Endodermal cell (in vitro differentiated cells): ENCODE measurements around the gene APBA1. TPM values are rescaled to one million over a fixed set of nuclear protein-coding genes. Genes with fewer than 3 reads are reported as not detected.

Source experiments
- DNase-seq: peaks from one replicate; pipeline ENCODE4 v3.0.0-alpha.2; 2017
- H3K27ac ChIP-seq: 2 replicates; pipeline ENCODE4 v1.5.1; 2013; ENCODE audit warnings: mild to moderate bottlenecking, low read depth, low read length, moderate library complexity
- H3K27me3 ChIP-seq: 2 replicates; pipeline ENCODE4 v1.6.1; 2013; ENCODE audit warnings: mild to moderate bottlenecking, low read length, moderate library complexity; ENCODE audit not compliant: insufficient read depth, control insufficient read depth, poor library complexity, severe bottlenecking
- H3K36me3 ChIP-seq: 2 replicates; pipeline ENCODE4 v1.7.0; 2013; ENCODE audit warnings: mild to moderate bottlenecking, low read length, moderate library complexity; ENCODE audit not compliant: control insufficient read depth, insufficient read depth
- H3K4me1 ChIP-seq: one replicate; pipeline ENCODE4 v1.7.0; 2013; ENCODE audit warnings: low read length; ENCODE audit not compliant: control insufficient read depth, insufficient read depth
- H3K4me3 ChIP-seq: 2 replicates; pipeline ENCODE4 v1.5.1; 2013; ENCODE audit warnings: mild to moderate bottlenecking, low read length, moderate library complexity
- H3K9ac ChIP-seq: 2 replicates; pipeline ENCODE4 v1.6.1; 2013; ENCODE audit warnings: mild to moderate bottlenecking, low read length, moderate library complexity; ENCODE audit not compliant: poor library complexity, severe bottlenecking; ENCODE audit errors: extremely low read depth
- H3K9me3 ChIP-seq: 2 replicates; pipeline ENCODE4 v1.6.1; 2013; ENCODE audit warnings: mild to moderate bottlenecking, low read length, moderate library complexity; ENCODE audit not compliant: control insufficient read depth
- H3K27ac Mint-ChIP-seq: 2 replicates; pipeline ENCODE4 v1.8.0; 2020; ENCODE audit warnings: mixed read lengths
- H3K27me3 Mint-ChIP-seq: 2 replicates; pipeline ENCODE4 v1.8.0; 2021; ENCODE audit warnings: mild to moderate bottlenecking, mixed read lengths; ENCODE audit not compliant: insufficient read depth
- H3K36me3 Mint-ChIP-seq: 2 replicates; pipeline ENCODE4 v1.8.0; 2020; ENCODE audit warnings: low read depth, mixed read lengths
- H3K4me1 Mint-ChIP-seq: 2 replicates; pipeline ENCODE4 v1.8.0; 2020; ENCODE audit warnings: mixed read lengths
- H3K4me3 Mint-ChIP-seq: 2 replicates; pipeline ENCODE4 v1.8.0; 2020; ENCODE audit warnings: mild to moderate bottlenecking, moderate library complexity, mixed read lengths
- H3K9me3 Mint-ChIP-seq: 2 replicates; pipeline ENCODE4 v1.8.0; 2020; ENCODE audit warnings: mild to moderate bottlenecking, mixed read lengths
- CTCF ChIP-seq: fragments of 200-600 bp; sonication (generic); conservative IDR thresholded peaks from 2 replicates; pipeline ENCODE4 v1.5.0; 2021; ENCODE audit warnings: antibody characterized with exemption, mild to moderate bottlenecking
- WGBS, 2 experiments: methylation state at CpG; one replicate each; pipeline versions ENCODE4 v1.1.5 to v1.1.7; 2013; ENCODE audit warnings: missing lambda C conversion rate in 2 of 2, mixed read lengths in 1 of 2; ENCODE audit not compliant: insufficient coverage in 1 of 2, insufficient read length in 1 of 2; 5-methylcytosine and 5-hydroxymethylcytosine counted together
- total RNA-seq, 2 donors: library from RNA; stranded (reverse); fragmentation: NEBNext Ultra II Directional in 1 of 2; extraction: Animal tissue kit (Norgen Biotek cat#: 25700) in 1 of 2; gene quantifications; 2 replicates in 1 of 2; 3 replicates in 1 of 2; pipeline ENCODE4 v1.2.1, GENCODE V29; 2021

Gene APBA1
- total RNA-seq, 2 donors from 2014 or later = 0.51 to 0.75 TPM

DNA sequence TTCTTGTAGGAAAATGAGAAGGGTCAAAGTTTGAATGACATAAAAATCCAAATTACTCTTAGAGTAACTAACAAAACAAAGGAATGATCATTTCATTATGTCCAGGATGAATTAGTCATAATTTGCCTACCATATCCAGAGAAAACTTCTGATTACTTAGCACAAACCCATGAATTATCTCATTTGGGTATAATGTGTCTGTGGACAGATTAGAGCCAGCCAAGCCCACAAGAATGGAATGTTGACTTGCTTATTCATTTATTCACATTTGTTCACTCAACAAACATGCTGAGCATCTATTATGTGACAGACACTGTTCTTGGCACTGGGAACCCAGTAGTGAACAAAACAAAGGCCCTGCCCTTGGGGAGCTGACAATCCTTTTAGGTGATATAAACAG is 87.4 kb downstream of the APBA1 start:
- peaks cover 4% of the 10 kb centered on the region for H3K4me1 ChIP-seq
- DNase-seq = no peak
- peaks cover 94% of the 10 kb centered on the region for H3K27me3 Mint-ChIP-seq
- H3K27me3 ChIP-seq = peaks cover 78% of the 10 kb centered on the region
- no peaks in the 10 kb centered on the region for H3K9me3 ChIP-seq
- no peak overlapping the region for H3K4me3 Mint-ChIP-seq
- H3K9ac ChIP-seq = no peak overlapping the region
- no peak overlapping the region for H3K27ac Mint-ChIP-seq
- TF ChIP-seq CTCF = no peak
- no peak overlapping the region for H3K27ac ChIP-seq
- H3K4me3 ChIP-seq = no peak overlapping the region
- H3K36me3 ChIP-seq = no peaks in the 10 kb centered on the region
- H3K4me1 Mint-ChIP-seq = peaks cover 25% of the 10 kb centered on the region
- H3K36me3 Mint-ChIP-seq = no peaks in the 10 kb centered on the region
- no peaks in the 10 kb centered on the region for H3K9me3 Mint-ChIP-seq

DNA sequence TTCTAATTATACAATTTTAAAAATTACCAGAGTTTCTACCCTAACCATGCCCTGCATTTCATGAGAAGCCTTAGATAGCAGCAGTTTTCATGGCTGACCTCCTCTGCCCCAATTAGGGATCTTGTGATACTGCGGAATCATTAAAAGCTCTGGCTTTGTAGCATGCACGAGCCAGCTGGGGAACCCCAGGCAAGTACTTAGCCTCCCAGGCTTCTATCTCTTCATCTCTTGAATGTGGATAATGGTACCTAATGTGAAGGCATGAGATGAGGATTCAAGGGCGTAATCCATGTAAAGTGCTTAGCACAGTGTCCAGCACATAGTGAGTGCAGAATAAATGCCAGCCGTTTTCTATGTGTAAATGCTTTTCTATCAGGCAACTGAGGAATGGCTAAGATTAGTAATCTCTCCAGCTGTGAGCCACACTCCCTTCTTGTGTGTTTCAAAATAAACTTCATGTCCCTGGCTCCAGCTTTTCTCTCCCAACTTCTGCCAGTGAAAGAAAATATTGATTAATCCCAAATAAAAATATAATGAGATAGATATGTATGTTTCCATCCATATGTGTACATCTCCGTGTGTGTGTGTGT is 88.4 kb downstream of the APBA1 start:
- peaks cover 84% of the 10 kb centered on the region for H3K27me3 ChIP-seq
- Mint-ChIP-seq H3K27ac (no peak overlapping the region), H3K4me1 (peaks cover 25% of the 10 kb centered on the region), H3K27me3 (peaks cover 95% of the 10 kb centered on the region), H3K36me3 (no peaks in the 10 kb centered on the region), H3K9me3 (no peaks in the 10 kb centered on the region), H3K4me3 (no peak overlapping the region)
- TF ChIP-seq CTCF = no peak
- H3K9me3 ChIP-seq = no peaks in the 10 kb centered on the region
- 92 to 94% methylated on average over 2 to 5 of the region's 5 CpGs for WGBS, 2 experiments
- H3K36me3 ChIP-seq = no peaks in the 10 kb centered on the region
- H3K4me3 ChIP-seq = no peak overlapping the region
- H3K4me1 ChIP-seq = peaks cover 4% of the 10 kb centered on the region
- DNase-seq = no peak
- H3K27ac ChIP-seq = no peak overlapping the region
- no peak overlapping the region for H3K9ac ChIP-seq

GRCh38 chr9:69582544-69583297 is 89.5 kb downstream of the APBA1 start:
- no peak overlapping the region for H3K4me3 Mint-ChIP-seq
- H3K27ac ChIP-seq = no peak overlapping the region
- peaks cover 87% of the 10 kb centered on the region for H3K27me3 ChIP-seq
- H3K4me1 ChIP-seq = peaks cover 4% of the 10 kb centered on the region
- H3K36me3 Mint-ChIP-seq = no peaks in the 10 kb centered on the region
- WGBS, 2 experiments = 94 to 100% methylated on average over 3 to 4 of the region's 4 CpGs
- no peaks in the 10 kb centered on the region for H3K9me3 Mint-ChIP-seq
- H3K4me3 ChIP-seq = no peak overlapping the region
- H3K36me3 ChIP-seq = no peaks in the 10 kb centered on the region
- H3K27me3 Mint-ChIP-seq = peaks cover 95% of the 10 kb centered on the region
- peak; percentile 64 for DNase-seq
- H3K9me3 ChIP-seq = no peaks in the 10 kb centered on the region
- no peak overlapping the region for H3K9ac ChIP-seq
- H3K27ac Mint-ChIP-seq = no peak overlapping the region
- H3K4me1 Mint-ChIP-seq = peaks cover 25% of the 10 kb centered on the region
- no peak for TF ChIP-seq CTCF
